Neuronal stem cell (in vitro differentiated cells): ENCODE data around the gene POP4.

Experiments used
- DNase-seq: peaks from one replicate; pipeline ENCODE4 v3.0.0-alpha.2; 2013; ENCODE audit warnings: low spot score
- H2AFZ ChIP-seq: one replicate; pipeline ENCODE4 v1.6.1; 2013; ENCODE audit warnings: mild to moderate bottlenecking, low read length, inconsistent platforms
- H2AK5ac ChIP-seq: 2 replicates; pipeline ENCODE4 v1.6.1; 2013; ENCODE audit warnings: low read depth, mild to moderate bottlenecking, inconsistent platforms, low read length, moderate library complexity, mixed read lengths
- H2BK120ac ChIP-seq: 2 replicates; pipeline ENCODE4 v1.6.1; 2013; ENCODE audit warnings: low read depth, mild to moderate bottlenecking, inconsistent platforms, low read length, moderate library complexity, mixed read lengths
- H2BK12ac ChIP-seq: one replicate; pipeline ENCODE4 v1.6.1; 2013; ENCODE audit warnings: low read length, inconsistent platforms
- H2BK15ac ChIP-seq: 2 replicates; pipeline ENCODE4 v1.6.1; 2013; ENCODE audit warnings: mild to moderate bottlenecking, low read length, inconsistent platforms, mixed read lengths
- H2BK5ac ChIP-seq: one replicate; pipeline ENCODE4 v1.6.1; 2013; ENCODE audit warnings: inconsistent platforms, mild to moderate bottlenecking, low read length, moderate library complexity
- H3K14ac ChIP-seq: one replicate; pipeline ENCODE4 v1.6.1; 2013; ENCODE audit warnings: low read length, inconsistent platforms
- H3K18ac ChIP-seq: 2 replicates; pipeline ENCODE4 v1.6.1; 2013; ENCODE audit warnings: low read length, inconsistent platforms
- H3K23ac ChIP-seq: 2 replicates; pipeline ENCODE4 v1.6.1; 2013; ENCODE audit warnings: low read depth, mild to moderate bottlenecking, mixed read lengths, low read length, inconsistent platforms; ENCODE audit not compliant: poor library complexity
- H3K27ac ChIP-seq: replicated peaks from 3 replicates; pipeline ENCODE4 v1.5.1; 2013; ENCODE audit warnings: low read length, inconsistent platforms
- H3K27me3 ChIP-seq, 3 experiments: 2 replicates each; pipeline ENCODE4 v1.6.1; 2013; ENCODE audit warnings: low read length in 3 of 3, mild to moderate bottlenecking in 2 of 3, inconsistent platforms in 1 of 3, low read depth in 1 of 3, mixed read lengths in 1 of 3, moderate library complexity in 1 of 3; ENCODE audit not compliant: control insufficient read depth in 3 of 3, insufficient read depth in 3 of 3
- H3K36me3 ChIP-seq, 2 donors: replicated peaks in 1 of 2; 2 replicates each; pipeline ENCODE4 v1.6.1; 2013; ENCODE audit warnings: low read length in 2 of 2; ENCODE audit not compliant: control insufficient read depth in 2 of 2, insufficient read depth in 2 of 2
- H3K4ac ChIP-seq: 2 replicates; pipeline ENCODE4 v1.6.1; 2013; ENCODE audit warnings: inconsistent platforms, mild to moderate bottlenecking, low read length, moderate library complexity
- H3K4me1 ChIP-seq, 2 donors: 1 replicate in 1 of 2; 2 replicates in 1 of 2; pipeline ENCODE4 v1.6.1; 2013; ENCODE audit warnings: low read length in 2 of 2, low read depth in 1 of 2; ENCODE audit not compliant: control insufficient read depth in 2 of 2, insufficient read depth in 1 of 2
- H3K4me2 ChIP-seq: one replicate; pipeline ENCODE4 v1.6.1; 2013; ENCODE audit warnings: mild to moderate bottlenecking, low read length, inconsistent platforms; ENCODE audit not compliant: insufficient read depth, poor library complexity, severe bottlenecking
- H3K4me3 ChIP-seq, 2 donors: 2 replicates each; pipeline ENCODE4 v1.5.1; 2013; ENCODE audit warnings: low read length in 2 of 2, mild to moderate bottlenecking in 2 of 2, inconsistent platforms in 1 of 2, moderate library complexity in 1 of 2
- H3K79me1 ChIP-seq: one replicate; pipeline ENCODE4 v1.6.1; 2013; ENCODE audit warnings: low read depth, mild to moderate bottlenecking, inconsistent platforms, low read length, moderate library complexity
- H3K9ac ChIP-seq: one replicate; pipeline ENCODE4 v1.6.1; 2013; ENCODE audit warnings: mild to moderate bottlenecking, low read depth, low read length, inconsistent platforms; ENCODE audit not compliant: poor library complexity
- H3K9me3 ChIP-seq, 2 donors: replicated peaks in 1 of 2; 2 replicates each; pipeline versions ENCODE3 to v1.6.1; 2013; ENCODE audit warnings: low read length in 2 of 2, mild to moderate bottlenecking in 2 of 2, inconsistent platforms in 1 of 2, low read depth in 1 of 2, mixed read lengths in 1 of 2, moderate library complexity in 1 of 2; ENCODE audit not compliant: control insufficient read depth in 2 of 2, insufficient read depth in 1 of 2
- H4K8ac ChIP-seq: one replicate; pipeline ENCODE4 v1.6.1; 2013; ENCODE audit warnings: low read depth, mild to moderate bottlenecking, inconsistent platforms, low read length, moderate library complexity
- H4K91ac ChIP-seq: one replicate; pipeline ENCODE4 v1.6.1; 2013; ENCODE audit warnings: low read length, low read depth, mild to moderate bottlenecking, inconsistent platforms; ENCODE audit not compliant: poor library complexity
- WGBS, 2 donors: extraction: QIAGEN DNeasy Blood & Tissue Kit; methylation state at CpG; one replicate each; pipeline ENCODE4 v1.1.7; 2013; ENCODE audit warnings: missing lambda C conversion rate in 2 of 2, mixed read lengths in 1 of 2; ENCODE audit not compliant: insufficient read length in 2 of 2, insufficient replicate concordance in 1 of 2; ENCODE audit errors: extremely low coverage in 2 of 2; 5-methylcytosine and 5-hydroxymethylcytosine counted together

The POP4 gene

DNA sequence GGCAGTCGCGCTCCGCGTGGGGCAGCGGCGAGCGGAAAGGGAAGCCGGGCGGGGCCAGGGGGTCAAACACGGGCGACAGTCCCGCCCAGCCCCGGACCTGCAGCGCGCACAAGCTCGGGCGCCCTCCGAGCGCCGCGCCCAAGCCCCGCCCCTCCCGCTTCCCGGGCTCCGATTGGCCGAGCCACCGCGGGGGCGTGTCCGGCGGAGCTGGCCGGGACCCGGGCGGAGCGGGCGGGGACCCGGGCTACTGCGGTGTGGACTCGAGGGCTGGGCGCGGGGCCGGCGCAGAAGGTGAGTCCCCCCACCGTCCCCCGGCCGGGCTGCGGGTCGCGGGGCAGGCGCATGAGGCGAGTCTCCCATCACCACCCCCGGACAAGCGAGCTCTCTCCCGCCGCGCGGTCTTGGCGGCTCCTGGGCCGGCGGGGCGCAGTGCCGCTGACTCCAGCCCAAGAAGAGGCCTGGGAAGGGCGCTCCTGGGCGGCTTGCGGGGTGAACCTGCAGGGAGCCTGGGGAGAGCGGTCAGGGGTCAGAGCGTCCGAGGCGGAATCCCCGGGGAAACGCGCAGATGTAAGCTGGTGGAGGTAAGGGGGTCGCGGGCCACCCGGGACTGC is 59.2 kb downstream of the POP4 start, which contains the start of gene PLEKHF1:
TSS of gene PLEKHF1 (plus strand) at position 247 of the 611 bp plus-strand sequence. CDS start 8,379 bp downstream, outside the sequence.
- Histone ChIP-seq H2AFZ (peak within 1 kb of the TSS; percentile 98), H3K4me3 (peak within 1 kb of the TSS; percentile 63 to 84), H3K36me3 (no peaks in the 10 kb centered on the region), H3K9me3 (no peaks in the 10 kb centered on the region), H3K27me3 (peaks cover 2 to 44% (median 25%) of the 10 kb centered on the region in 3 experiments), H3K9ac (peak within 1 kb of the TSS; percentile 67), H3K18ac (peak within 1 kb of the TSS; percentile 92), H4K8ac (no peak within 1 kb of the TSS), H2BK120ac (peak within 1 kb of the TSS; percentile 90), H3K79me1 (no peaks in the 10 kb centered on the region), H3K23ac (peak within 1 kb of the TSS; percentile 56), H3K14ac (no peak within 1 kb of the TSS), H3K27ac (no peak within 1 kb of the TSS), H2BK15ac (peak within 1 kb of the TSS; percentile 62), H2BK5ac (no peak within 1 kb of the TSS), H2AK5ac (peak within 1 kb of the TSS; percentile 18), H2BK12ac (no peak within 1 kb of the TSS), H3K4ac (no peak within 1 kb of the TSS), H3K4me2 (peak within 1 kb of the TSS; percentile 96), H4K91ac (no peak within 1 kb of the TSS), H3K4me1 (peaks cover 11 to 12% of the 10 kb centered on the region in 2 donors)
- DNase-seq, result peak; percentile 85
- WGBS, 2 donors, result no CpG with 5 or more reads among the region's 75 CpGs

DNA sequence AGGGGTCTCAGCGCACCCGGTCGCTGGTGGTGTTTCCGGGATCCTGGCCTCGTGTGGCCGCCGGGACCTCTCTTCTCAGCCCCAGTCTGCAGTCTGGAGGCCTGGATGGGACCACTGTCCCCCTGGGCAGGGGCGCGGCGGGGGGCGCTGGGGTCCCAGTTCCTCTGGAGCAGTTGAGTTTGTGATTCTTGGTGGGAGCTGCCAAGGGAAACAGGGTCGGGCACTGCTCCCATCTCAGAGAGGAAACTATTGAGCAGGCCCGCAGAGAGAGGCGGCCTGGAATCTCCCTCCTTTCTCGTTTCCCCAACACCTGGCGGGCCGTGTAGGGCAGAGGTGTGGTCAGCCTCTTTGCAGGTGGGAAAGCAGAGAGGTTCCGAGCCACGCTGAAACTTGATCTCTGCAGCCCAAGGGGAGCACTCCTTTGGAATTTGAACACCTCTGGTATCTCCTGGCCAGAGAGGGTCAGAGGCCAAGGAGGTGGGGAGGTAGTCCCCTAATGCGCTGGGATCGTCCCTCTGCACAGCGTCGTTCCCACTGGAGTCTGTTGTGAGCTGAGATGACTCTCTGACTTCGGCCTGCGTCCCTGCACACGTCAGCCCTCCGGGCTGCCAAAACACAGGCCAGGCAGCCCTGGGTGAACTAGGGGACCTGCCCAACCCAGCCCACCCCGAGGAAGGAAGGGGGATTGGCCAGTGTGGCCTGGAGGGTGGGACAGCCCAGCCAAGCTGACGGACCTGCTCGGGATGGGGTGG is 59.9 kb downstream of the POP4 start:
- H3K14ac ChIP-seq, result no peak overlapping the region
- peak overlapping the region; percentile 67 for H3K9ac ChIP-seq
- no peak overlapping the region for H2BK5ac ChIP-seq
- peak overlapping the region; percentile 56 for H3K23ac ChIP-seq
- H3K36me3 ChIP-seq, result no peaks in the 10 kb centered on the region
- H3K4me2 ChIP-seq, result peak overlapping the region; percentile 96
- no peak overlapping the region for H4K8ac ChIP-seq
- H2AK5ac ChIP-seq, result peak overlapping the region; percentile 18
- peak; percentile 37 for DNase-seq
- peak overlapping the region; percentile 92 for H3K18ac ChIP-seq
- H2BK12ac ChIP-seq, result no peak overlapping the region
- H3K79me1 ChIP-seq, result no peaks in the 10 kb centered on the region
- peaks cover 11 to 12% of the 10 kb centered on the region in 2 donors for H3K4me1 ChIP-seq
- H4K91ac ChIP-seq, result no peak overlapping the region
- WGBS, 2 donors, result no CpG with 5 or more reads among the region's 30 CpGs
- peaks cover 2 to 37% (median 25%) of the 10 kb centered on the region in 3 experiments for H3K27me3 ChIP-seq
- H3K27ac ChIP-seq, result no peak overlapping the region
- H3K4me3 ChIP-seq, result peak overlapping the region; percentile 63 to 84
- peak overlapping the region; percentile 90 for H2BK120ac ChIP-seq
- no peaks in the 10 kb centered on the region for H3K9me3 ChIP-seq
- H2BK15ac ChIP-seq, result peak overlapping the region; percentile 34
- no peak overlapping the region for H3K4ac ChIP-seq
- peak overlapping the region; percentile 98 for H2AFZ ChIP-seq
